DND-41 (cell line): ENCODE data around the gene KCMF1.

Experiments used
- EZH2 ChIP-seq: IDR thresholded peaks from 3 replicates; pipeline ENCODE4 v1.6.1; 2012; ENCODE audit warnings: borderline replicate concordance, low read depth, mild to moderate bottlenecking, moderate library complexity, low read length, inconsistent platforms; ENCODE audit not compliant: severe bottlenecking
- TF ChIP-seq, protein P1 (sequence below): IDR thresholded peaks from 2 replicates; pipeline ENCODE4 v1.5.1; 2012; ENCODE audit warnings: borderline replicate concordance, low read length, moderate library complexity, mild to moderate bottlenecking; ENCODE audit not compliant: poor library complexity, severe bottlenecking; ENCODE audit errors: extremely low read depth

DNA sequence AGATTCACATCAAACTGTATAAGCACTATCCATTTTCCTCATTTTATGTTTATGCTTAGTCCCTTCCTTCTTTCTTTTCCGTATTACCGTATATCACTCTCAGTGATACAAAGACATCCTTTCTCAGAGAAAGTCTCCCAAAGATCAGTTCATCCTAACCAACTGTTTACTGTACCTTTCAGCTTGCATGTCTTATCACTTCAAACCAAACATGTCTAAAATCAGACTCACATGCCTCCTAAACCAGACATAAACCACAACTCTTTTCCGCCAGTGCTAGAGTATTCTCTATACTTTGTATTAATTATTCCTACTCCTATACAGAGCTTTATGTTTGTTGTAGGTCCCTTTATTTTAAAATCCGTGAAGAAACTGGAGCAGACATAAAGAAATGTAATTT is 41.5 kb downstream of the KCMF1 start:
- TF ChIP-seq, protein P1, sequence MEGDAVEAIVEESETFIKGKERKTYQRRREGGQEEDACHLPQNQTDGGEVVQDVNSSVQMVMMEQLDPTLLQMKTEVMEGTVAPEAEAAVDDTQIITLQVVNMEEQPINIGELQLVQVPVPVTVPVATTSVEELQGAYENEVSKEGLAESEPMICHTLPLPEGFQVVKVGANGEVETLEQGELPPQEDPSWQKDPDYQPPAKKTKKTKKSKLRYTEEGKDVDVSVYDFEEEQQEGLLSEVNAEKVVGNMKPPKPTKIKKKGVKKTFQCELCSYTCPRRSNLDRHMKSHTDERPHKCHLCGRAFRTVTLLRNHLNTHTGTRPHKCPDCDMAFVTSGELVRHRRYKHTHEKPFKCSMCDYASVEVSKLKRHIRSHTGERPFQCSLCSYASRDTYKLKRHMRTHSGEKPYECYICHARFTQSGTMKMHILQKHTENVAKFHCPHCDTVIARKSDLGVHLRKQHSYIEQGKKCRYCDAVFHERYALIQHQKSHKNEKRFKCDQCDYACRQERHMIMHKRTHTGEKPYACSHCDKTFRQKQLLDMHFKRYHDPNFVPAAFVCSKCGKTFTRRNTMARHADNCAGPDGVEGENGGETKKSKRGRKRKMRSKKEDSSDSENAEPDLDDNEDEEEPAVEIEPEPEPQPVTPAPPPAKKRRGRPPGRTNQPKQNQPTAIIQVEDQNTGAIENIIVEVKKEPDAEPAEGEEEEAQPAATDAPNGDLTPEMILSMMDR: no peak
- no peak for TF ChIP-seq EZH2
